Measurements from ENCODE around the gene KIR3DL3. TPM values are rescaled to one million over a fixed set of nuclear protein-coding genes. Genes with fewer than 3 reads are reported as not detected.
"Not testable (repeated sequence)": the region's sequence is repeated elsewhere in the genome, so short reads cannot be mapped to it uniquely, and the experiment has no call there.

KIR3DL3 gene
- total and polyA plus RNA-seq, 9 of the 15 experiments (the other 6 are each of a cell fraction or from before 2014, with no cell fraction given): 0.11 TPM; not detected in 8

- H3K27me3 ChIP-seq (ENCODE audit: control insufficient read depth in 2 of 2, insufficient read depth in 2 of 2, low read length in 2 of 2); FAIRE-seq; H3K9me3 ChIP-seq (replicated peaks; ENCODE audit: control insufficient read depth, insufficient read depth, low read depth, low read length); H3K9ac ChIP-seq (ENCODE audit: insufficient read depth in 1 of 2, low read depth in 2 of 2, low read length in 2 of 2); H3K4me3 ChIP-seq; H3K79me2 ChIP-seq (ENCODE audit: control insufficient read depth, insufficient read depth, low read length); H3K9me1 ChIP-seq (ENCODE audit: control insufficient read depth, insufficient read depth, low read length); H4K20me1 ChIP-seq (replicated peaks; ENCODE audit: control insufficient read depth, insufficient read depth, low read length); CTCF ChIA-PET (ENCODE audit: low intra/inter-chr PET ratio); intact Hi-C loops (cut with micrococcal nuclease); in situ Hi-C loops (cut with MboI); H2AFZ ChIP-seq (ENCODE audit: low read depth, low read length); BruUV-seq (replicated peaks); DNase-seq (ENCODE audit: extremely low read depth in 1 of 4, low spot score in 3 of 4); H3K36me3 ChIP-seq (ENCODE audit: control insufficient read depth, insufficient read depth, low read length); ATAC-seq; H3K4me1 ChIP-seq (replicated peaks in 1 of 2; ENCODE audit: control insufficient read depth in 2 of 2, insufficient read depth in 2 of 2, low read length in 2 of 2); H3K27ac ChIP-seq (ENCODE audit: extremely low read depth, low read depth, low read length); H3K4me2 ChIP-seq (ENCODE audit: insufficient read depth, low read length): not testable (repeated sequence)
- POLR2A ChIA-PET: interaction anchor here (0.6 to 0.8 kb wide), 2 partner anchors 15 to 73 kb away, joined by 3 read pairs; no protein-coding TSS in a partner anchor
- WGBS (ENCODE audit: insufficient coverage, low coverage, missing lambda C conversion rate): 2% methylated on average over 8 of the region's 8 CpGs
Measured at GRCh38 chr19:54775830-54776229, 51.6 kb downstream of the KIR3DL3 start.

- in situ Hi-C loops (cut with MboI); H2AFZ ChIP-seq (ENCODE audit: low read depth, low read length); H3K9ac ChIP-seq (ENCODE audit: insufficient read depth in 1 of 2, low read depth in 2 of 2, low read length in 2 of 2); H3K9me3 ChIP-seq (replicated peaks; ENCODE audit: control insufficient read depth, insufficient read depth, low read depth, low read length); H3K27me3 ChIP-seq (ENCODE audit: control insufficient read depth in 2 of 2, insufficient read depth in 2 of 2, low read length in 2 of 2); ATAC-seq; FAIRE-seq; H3K27ac ChIP-seq (ENCODE audit: extremely low read depth, low read depth, low read length); H3K79me2 ChIP-seq (ENCODE audit: control insufficient read depth, insufficient read depth, low read length); CTCF ChIA-PET (ENCODE audit: low intra/inter-chr PET ratio); intact Hi-C loops (cut with micrococcal nuclease); BruUV-seq (replicated peaks); H3K36me3 ChIP-seq (ENCODE audit: control insufficient read depth, insufficient read depth, low read length); DNase-seq (ENCODE audit: extremely low read depth in 1 of 4, low spot score in 3 of 4); H3K4me1 ChIP-seq (replicated peaks in 1 of 2; ENCODE audit: control insufficient read depth in 2 of 2, insufficient read depth in 2 of 2, low read length in 2 of 2); H3K4me3 ChIP-seq; H4K20me1 ChIP-seq (replicated peaks; ENCODE audit: control insufficient read depth, insufficient read depth, low read length); H3K4me2 ChIP-seq (ENCODE audit: insufficient read depth, low read length); POLR2A ChIA-PET; H3K9me1 ChIP-seq (ENCODE audit: control insufficient read depth, insufficient read depth, low read length): not testable (repeated sequence)
- WGBS (ENCODE audit: insufficient coverage, low coverage, missing lambda C conversion rate): 2% methylated on average over 3 of the region's 4 CpGs
Measured at GRCh38 chr19:54777851-54778250, 53.6 kb downstream of the KIR3DL3 start.

GRCh38 chr19:54778896-54779295, 54.7 kb downstream of the KIR3DL3 start:
- DNase-seq (ENCODE audit: extremely low read depth in 1 of 4, low spot score in 3 of 4); FAIRE-seq; H3K9me3 ChIP-seq (replicated peaks; ENCODE audit: control insufficient read depth, insufficient read depth, low read depth, low read length); CTCF ChIA-PET (ENCODE audit: low intra/inter-chr PET ratio); H2AFZ ChIP-seq (ENCODE audit: low read depth, low read length); BruUV-seq (replicated peaks); intact Hi-C loops (cut with micrococcal nuclease); H3K9me1 ChIP-seq (ENCODE audit: control insufficient read depth, insufficient read depth, low read length); H4K20me1 ChIP-seq (replicated peaks; ENCODE audit: control insufficient read depth, insufficient read depth, low read length); POLR2A ChIA-PET; H3K27me3 ChIP-seq (ENCODE audit: control insufficient read depth in 2 of 2, insufficient read depth in 2 of 2, low read length in 2 of 2); H3K9ac ChIP-seq (ENCODE audit: insufficient read depth in 1 of 2, low read depth in 2 of 2, low read length in 2 of 2); H3K4me2 ChIP-seq (ENCODE audit: insufficient read depth, low read length); H3K79me2 ChIP-seq (ENCODE audit: control insufficient read depth, insufficient read depth, low read length); in situ Hi-C loops (cut with MboI); H3K4me1 ChIP-seq (replicated peaks in 1 of 2; ENCODE audit: control insufficient read depth in 2 of 2, insufficient read depth in 2 of 2, low read length in 2 of 2); ATAC-seq; H3K36me3 ChIP-seq (ENCODE audit: control insufficient read depth, insufficient read depth, low read length); H3K4me3 ChIP-seq; H3K27ac ChIP-seq (ENCODE audit: extremely low read depth, low read depth, low read length): not testable (repeated sequence)
- WGBS (ENCODE audit: insufficient coverage, low coverage, missing lambda C conversion rate): 6% methylated on average over 6 of the region's 7 CpGs

DNA sequence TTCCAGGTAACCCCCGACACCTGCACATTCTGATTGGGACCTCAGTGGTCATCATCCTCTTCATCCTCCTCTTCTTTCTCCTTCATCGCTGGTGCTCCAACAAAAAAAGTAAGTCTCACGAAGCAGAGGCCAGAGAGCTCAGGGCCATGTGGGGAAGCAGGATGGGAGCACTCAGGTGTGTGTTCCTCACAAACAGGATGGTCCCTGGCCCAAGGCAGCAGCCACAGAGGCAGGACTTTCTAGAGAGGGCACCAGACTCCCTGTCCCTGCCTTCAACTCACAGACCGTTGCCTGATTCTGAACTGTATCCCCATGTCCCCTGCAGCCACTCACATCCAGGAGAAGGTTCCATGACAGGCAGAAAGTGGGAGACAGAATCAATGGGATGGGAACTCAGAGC, 58.7 kb downstream of the KIR3DL3 start:
- BruUV-seq (replicated peaks); CTCF ChIA-PET (ENCODE audit: low intra/inter-chr PET ratio); H3K79me2 ChIP-seq (ENCODE audit: control insufficient read depth, insufficient read depth, low read length); intact Hi-C loops (cut with micrococcal nuclease); H3K4me3 ChIP-seq; ATAC-seq; DNase-seq (ENCODE audit: extremely low read depth in 1 of 4, low spot score in 3 of 4); in situ Hi-C loops (cut with MboI); H3K36me3 ChIP-seq (ENCODE audit: control insufficient read depth, insufficient read depth, low read length); H3K27ac ChIP-seq (ENCODE audit: extremely low read depth, low read depth, low read length); FAIRE-seq; H3K9me3 ChIP-seq (replicated peaks; ENCODE audit: control insufficient read depth, insufficient read depth, low read depth, low read length); H3K4me2 ChIP-seq (ENCODE audit: insufficient read depth, low read length); H3K4me1 ChIP-seq (replicated peaks in 1 of 2; ENCODE audit: control insufficient read depth in 2 of 2, insufficient read depth in 2 of 2, low read length in 2 of 2); H4K20me1 ChIP-seq (replicated peaks; ENCODE audit: control insufficient read depth, insufficient read depth, low read length); H3K9ac ChIP-seq (ENCODE audit: insufficient read depth in 1 of 2, low read depth in 2 of 2, low read length in 2 of 2); POLR2A ChIA-PET; H3K9me1 ChIP-seq (ENCODE audit: control insufficient read depth, insufficient read depth, low read length); H2AFZ ChIP-seq (ENCODE audit: low read depth, low read length): not testable (repeated sequence)
- WGBS (ENCODE audit: insufficient coverage, low coverage, missing lambda C conversion rate): 0% methylated on average over 2 of the region's 4 CpGs
- H3K27me3 ChIP-seq (ENCODE audit: control insufficient read depth in 2 of 2, insufficient read depth in 2 of 2, low read length in 2 of 2): peaks cover 3 to 15% of the 10 kb centered on the region in 2 experiments; a peak in 3 of 5 replicates
